Activated CD8-positive, alpha-beta T cell treated with anti-CD3 and anti-CD28 coated beads for 36 hours (primary cell): Measurements from ENCODE around the gene GPR141. TPM values are rescaled to one million over a fixed set of nuclear protein-coding genes. Genes with fewer than 3 reads are reported as not detected.

Experiments used
- ATAC-seq: fragments of 200-7000 bp; cut with Tn5 transposase; one replicate; pipeline ENCODE4 v1.10.0; 2021; ENCODE audit warnings: mild to moderate bottlenecking, moderate library complexity
- CTCF ChIA-PET: fragments of 350-600 bp; sonication (Branson Sonifier 250); formaldehyde crosslinking; loops from one replicate; lab custom pipeline; 2021; ENCODE audit warnings: antibody characterized with exemption; lab: Charles Lee
- POLR2A ChIA-PET: fragments of 350-600 bp; sonication (Branson Sonifier 250); formaldehyde crosslinking; loops from one replicate; lab custom pipeline; 2021; ENCODE audit warnings: antibody characterized with exemption; lab: Charles Lee
- DNase-seq: peaks from one replicate; pipeline ENCODE4 v3.0.0-alpha.2; 2020
- H3K27ac Mint-ChIP-seq: one replicate; pipeline ENCODE4 v1.8.0; 2021; ENCODE audit warnings: mild to moderate bottlenecking, mixed read lengths
- H3K27me3 Mint-ChIP-seq: one replicate; pipeline ENCODE4 v1.8.0; 2021; ENCODE audit warnings: mixed read lengths
- H3K36me3 Mint-ChIP-seq: one replicate; pipeline ENCODE4 v1.8.0; 2021; ENCODE audit warnings: low read depth, mixed read lengths
- H3K4me1 Mint-ChIP-seq: one replicate; pipeline ENCODE4 v1.8.0; 2021; ENCODE audit warnings: low read depth, mixed read lengths
- H3K4me3 Mint-ChIP-seq: one replicate; pipeline ENCODE4 v1.8.0; 2021; ENCODE audit warnings: mild to moderate bottlenecking, moderate library complexity, mixed read lengths
- H3K9me3 Mint-ChIP-seq: one replicate; pipeline ENCODE4 v1.8.0; 2021; ENCODE audit warnings: mixed read lengths
- CTCF ChIP-seq: fragments of 200-600 bp; IDR thresholded peaks from one replicate; pipeline ENCODE4 v1.8.0; 2022; ENCODE audit warnings: antibody characterized with exemption, mild to moderate bottlenecking
- intact Hi-C: fragments of 100-400 bp; cut with micrococcal nuclease; formaldehyde crosslinking; loops from one replicate; pipeline ENCODE4 v1.10.0; 2022
- total RNA-seq, 2 experiments: library from RNA; stranded (reverse); gene quantifications; one replicate each; pipeline ENCODE4 v1.2.3, GENCODE V29; 2021

GPR141 gene
- total RNA-seq, 2 experiments from 2014 or later = not detected

GRCh38 chr7:37645282-37646050 is 38.1 kb upstream of the GPR141 start:
- DNase-seq = no peak
- H3K4me3 Mint-ChIP-seq = no peak overlapping the region

GRCh38 chr7:37656913-37657530 is 26.5 kb upstream of the GPR141 start:
- Mint-ChIP-seq H3K4me1 (no peaks in the 10 kb centered on the region), H3K9me3 (no peaks in the 10 kb centered on the region), H3K27me3 (peaks cover 3% of the 10 kb centered on the region), H3K27ac (no peak overlapping the region), H3K36me3 (no peaks in the 10 kb centered on the region), H3K4me3 (no peak overlapping the region)
- no peak for DNase-seq
- intact Hi-C loops = no loop called here
- ChIA-PET POLR2A (no interaction called here), CTCF (no interaction called here)
- TF ChIP-seq CTCF = no peak
- no peak for ATAC-seq

More at GRCh38 chr7:37645282-37646050, 38.1 kb upstream of the GPR141 start:
- H3K36me3 Mint-ChIP-seq = no peaks in the 10 kb centered on the region
- peaks cover 2% of the 10 kb centered on the region for H3K4me1 Mint-ChIP-seq
- peaks cover 4% of the 10 kb centered on the region for H3K27me3 Mint-ChIP-seq
- H3K9me3 Mint-ChIP-seq = no peaks in the 10 kb centered on the region
- ChIA-PET POLR2A (no interaction called here), CTCF (interaction anchor here (1.1 kb wide), 1 partner anchor 71 kb away, joined by 3 read pairs; no protein-coding TSS in a partner anchor)
- no peak for ATAC-seq
- no peak for TF ChIP-seq CTCF
- intact Hi-C loops = no loop called here
- no peak overlapping the region for H3K27ac Mint-ChIP-seq

DNA sequence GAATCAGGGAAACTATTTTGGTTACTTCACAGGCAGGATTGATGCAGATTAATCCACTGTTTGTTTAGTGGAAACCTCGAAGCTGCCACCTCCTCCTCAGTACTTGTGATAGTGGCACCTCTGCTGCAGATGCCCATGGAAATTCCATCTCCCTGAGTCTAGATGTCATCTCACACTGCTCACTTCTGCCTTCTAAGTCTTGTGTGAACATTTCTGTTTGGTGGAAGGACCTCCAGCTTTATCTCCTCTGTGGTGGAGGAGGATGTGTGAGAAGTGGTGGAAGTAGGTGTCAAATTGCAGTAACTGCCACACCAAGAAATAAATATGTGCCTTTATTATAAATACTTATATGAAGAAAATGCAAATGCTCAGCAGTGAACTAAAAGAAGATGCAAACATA is 25.8 kb upstream of the GPR141 start:
- no peaks in the 10 kb centered on the region for H3K9me3 Mint-ChIP-seq
- H3K36me3 Mint-ChIP-seq = no peaks in the 10 kb centered on the region
- CTCF ChIA-PET = no interaction called here
- DNase-seq = no peak
- intact Hi-C loops = no loop called here
- ATAC-seq = no peak
- H3K4me3 Mint-ChIP-seq = no peak overlapping the region
- no peak overlapping the region for H3K27ac Mint-ChIP-seq
- no peaks in the 10 kb centered on the region for H3K4me1 Mint-ChIP-seq
- peaks cover 3% of the 10 kb centered on the region for H3K27me3 Mint-ChIP-seq
- no peak for TF ChIP-seq CTCF
- POLR2A ChIA-PET = no interaction called here

- Mint-ChIP-seq H3K36me3 (no peaks in the 10 kb centered on the region), H3K4me1 (no peaks in the 10 kb centered on the region), H3K27ac (no peak overlapping the region), H3K27me3 (peaks cover 3% of the 10 kb centered on the region), H3K4me3 (no peak overlapping the region), H3K9me3 (no peaks in the 10 kb centered on the region)
- ChIA-PET POLR2A (no interaction called here), CTCF (no interaction called here)
- intact Hi-C loops = no loop called here
- DNase-seq (no peak), ATAC-seq (no peak)
- no peak for TF ChIP-seq CTCF
These were observed 23.5 kb upstream of the GPR141 start for GRCh38 chr7:37659971-37660565.

- DNase-seq = no peak
- ChIA-PET CTCF (no interaction called here), POLR2A (no interaction called here)
- Mint-ChIP-seq H3K9me3 (no peaks in the 10 kb centered on the region), H3K4me3 (no peak overlapping the region), H3K27ac (no peak overlapping the region), H3K36me3 (no peaks in the 10 kb centered on the region), H3K4me1 (no peaks in the 10 kb centered on the region), H3K27me3 (peaks cover 3% of the 10 kb centered on the region)
- no peak for ATAC-seq
- TF ChIP-seq CTCF = no peak
- intact Hi-C loops = no loop called here
These were observed 23.0 kb upstream of the GPR141 start for GRCh38 chr7:37660614-37661013.
